ENCODE results near the gene ATOH1.

ATOH1 gene

GRCh38 chr4:93852680-93853079, 24.1 kb downstream of the ATOH1 start:
- H3K4me3 ChIP-seq (ENCODE audit: low read depth, low read length): no peak overlapping the region
- DNase-seq (ENCODE audit: low read depth): no peak
- TF ChIP-seq, protein P1, sequence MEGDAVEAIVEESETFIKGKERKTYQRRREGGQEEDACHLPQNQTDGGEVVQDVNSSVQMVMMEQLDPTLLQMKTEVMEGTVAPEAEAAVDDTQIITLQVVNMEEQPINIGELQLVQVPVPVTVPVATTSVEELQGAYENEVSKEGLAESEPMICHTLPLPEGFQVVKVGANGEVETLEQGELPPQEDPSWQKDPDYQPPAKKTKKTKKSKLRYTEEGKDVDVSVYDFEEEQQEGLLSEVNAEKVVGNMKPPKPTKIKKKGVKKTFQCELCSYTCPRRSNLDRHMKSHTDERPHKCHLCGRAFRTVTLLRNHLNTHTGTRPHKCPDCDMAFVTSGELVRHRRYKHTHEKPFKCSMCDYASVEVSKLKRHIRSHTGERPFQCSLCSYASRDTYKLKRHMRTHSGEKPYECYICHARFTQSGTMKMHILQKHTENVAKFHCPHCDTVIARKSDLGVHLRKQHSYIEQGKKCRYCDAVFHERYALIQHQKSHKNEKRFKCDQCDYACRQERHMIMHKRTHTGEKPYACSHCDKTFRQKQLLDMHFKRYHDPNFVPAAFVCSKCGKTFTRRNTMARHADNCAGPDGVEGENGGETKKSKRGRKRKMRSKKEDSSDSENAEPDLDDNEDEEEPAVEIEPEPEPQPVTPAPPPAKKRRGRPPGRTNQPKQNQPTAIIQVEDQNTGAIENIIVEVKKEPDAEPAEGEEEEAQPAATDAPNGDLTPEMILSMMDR (conservative IDR thresholded peaks at IDR 0.05; ENCODE audit: low read depth, low read length): no peak

- no peak overlapping the region for H3K4me3 ChIP-seq (ENCODE audit: low read depth, low read length)
- DNase-seq (ENCODE audit: low read depth): no peak
- TF ChIP-seq, protein P1 (conservative IDR thresholded peaks at IDR 0.05; ENCODE audit: low read depth, low read length): no peak
Measured at GRCh38 chr4:93855926-93856325, 27.4 kb downstream of the ATOH1 start.

DNA sequence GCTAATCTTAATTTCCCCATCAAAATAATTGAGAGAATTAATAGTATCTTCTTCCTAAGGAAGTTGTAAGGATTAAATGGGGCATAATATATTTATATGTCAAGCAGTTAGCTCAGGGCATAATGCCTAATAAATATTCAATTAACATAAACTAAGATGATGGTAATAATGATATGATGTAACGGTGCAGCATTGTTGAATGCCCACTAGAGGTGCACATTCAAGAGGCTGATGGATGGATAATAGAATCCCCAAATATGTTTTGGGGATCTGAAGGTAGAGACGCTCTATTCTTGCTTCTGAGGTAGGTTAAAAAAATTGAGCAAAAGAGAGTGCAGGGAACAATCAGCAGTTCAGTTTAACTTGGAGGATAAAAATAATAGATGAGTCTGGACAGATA, 37.1 kb downstream of the ATOH1 start:
- DNase-seq (ENCODE audit: low read depth): no peak
- TF ChIP-seq, protein P1 (conservative IDR thresholded peaks at IDR 0.05; ENCODE audit: low read depth, low read length): no peak
- no peak overlapping the region for H3K4me3 ChIP-seq (ENCODE audit: low read depth, low read length)

DNA sequence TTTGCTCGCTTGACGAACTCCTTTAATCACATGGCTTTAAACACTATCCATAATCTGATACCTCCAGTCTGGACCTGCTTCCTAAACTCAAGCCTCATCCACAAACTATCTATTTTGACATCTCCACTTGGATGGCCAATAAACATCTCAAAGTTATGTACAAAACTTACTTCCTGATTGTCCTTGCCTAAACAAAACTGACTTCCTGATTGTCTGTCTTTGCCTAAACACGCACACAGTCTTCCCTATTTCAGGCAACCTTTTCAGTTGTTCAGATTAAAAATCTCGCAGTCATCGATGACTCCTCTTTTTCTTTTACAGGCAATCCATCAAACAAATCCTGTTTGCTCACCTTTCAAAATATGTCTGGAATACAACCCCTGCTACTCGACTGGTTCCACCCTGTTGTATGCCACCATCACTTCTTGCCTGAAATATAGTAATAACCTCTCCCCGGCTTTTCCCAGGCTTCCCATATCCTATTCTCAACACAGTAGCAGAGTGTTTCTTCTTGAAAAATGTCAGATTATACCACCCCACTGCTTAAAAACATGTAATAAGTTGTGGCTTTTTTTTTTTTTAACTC, 39.0 kb downstream of the ATOH1 start:
- no peak overlapping the region for H3K4me3 ChIP-seq (ENCODE audit: low read depth, low read length)
- no peak for DNase-seq (ENCODE audit: low read depth)
- TF ChIP-seq, protein P1 (conservative IDR thresholded peaks at IDR 0.05; ENCODE audit: low read depth, low read length): no peak

DNA sequence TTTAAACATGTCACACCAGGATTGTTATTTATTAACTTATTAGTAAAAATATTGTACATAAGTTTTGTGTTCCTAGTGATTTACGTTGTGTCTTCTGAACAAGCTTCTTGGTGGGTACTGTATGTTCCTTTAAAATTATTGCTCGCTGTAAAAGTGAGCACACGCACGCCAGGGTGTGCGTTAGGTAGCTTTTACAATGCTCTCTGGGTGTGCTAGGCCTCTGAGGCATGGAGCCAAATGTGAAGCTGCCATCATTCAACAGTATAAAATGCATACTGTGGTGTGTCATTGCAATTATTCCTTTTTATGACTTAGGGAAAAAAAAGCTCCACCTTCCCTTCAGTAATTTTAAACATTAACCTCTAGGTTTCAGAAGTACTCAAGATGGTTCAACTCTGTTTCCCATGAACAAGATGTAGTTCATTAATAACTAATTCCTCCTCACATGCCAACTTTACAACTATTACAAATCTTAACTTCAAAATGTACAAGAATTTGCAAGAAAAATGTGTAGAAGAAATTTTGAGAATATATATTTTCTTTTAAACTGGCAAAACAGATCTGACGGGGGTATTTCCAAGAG, 42.4 kb downstream of the ATOH1 start:
- H3K4me3 ChIP-seq (ENCODE audit: low read depth, low read length): no peak overlapping the region
- TF ChIP-seq, protein P1 (conservative IDR thresholded peaks at IDR 0.05; ENCODE audit: low read depth, low read length): no peak
- no peak for DNase-seq (ENCODE audit: low read depth)

DNA sequence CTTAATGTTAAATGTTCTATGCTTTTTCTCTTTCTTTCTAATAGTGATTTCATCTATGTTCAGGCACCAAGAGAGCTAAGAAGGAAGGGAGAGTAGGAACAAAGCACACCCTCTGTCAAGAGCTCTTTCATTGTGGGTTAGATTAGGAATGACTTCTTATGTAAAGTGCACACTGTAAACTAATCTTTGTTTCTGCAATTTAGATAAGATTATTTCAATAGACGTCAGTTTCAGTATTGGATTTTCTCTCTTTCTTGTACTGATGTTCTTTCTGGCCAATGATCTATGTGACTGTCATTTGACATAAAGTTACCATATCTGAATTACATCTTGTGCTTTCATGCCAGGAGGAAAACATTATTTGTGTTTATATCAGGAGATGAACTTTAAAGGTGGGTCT, 48.2 kb downstream of the ATOH1 start:
- DNase-seq (ENCODE audit: low read depth): no peak
- no peak overlapping the region for H3K4me3 ChIP-seq (ENCODE audit: low read depth, low read length)
- TF ChIP-seq, protein P1 (conservative IDR thresholded peaks at IDR 0.05; ENCODE audit: low read depth, low read length): no peak

GRCh38 chr4:93878566-93878965, 50.0 kb downstream of the ATOH1 start:
- no peak overlapping the region for H3K4me3 ChIP-seq (ENCODE audit: low read depth, low read length)
- DNase-seq (ENCODE audit: low read depth): no peak
- TF ChIP-seq, protein P1 (conservative IDR thresholded peaks at IDR 0.05; ENCODE audit: low read depth, low read length): no peak

Data from choroid plexus epithelial cell (primary cell).